Epithelial cell of proximal tubule (primary cell): ENCODE results near the gene ONECUT1. TPM values are rescaled to one million over a fixed set of nuclear protein-coding genes. Genes with fewer than 3 reads are reported as not detected.
A peak's percentile ranks its signal among the peaks of the same experiment; 100 is the strongest.

Source experiments
- DNase-seq: peaks from one replicate; pipeline ENCODE4 v3.0.0-alpha.2; 2011; ENCODE audit warnings: low read depth
- H3K4me3 ChIP-seq: 2 replicates; pipeline ENCODE4 v1.5.1; 2011; ENCODE audit warnings: low read depth, mild to moderate bottlenecking, low read length
- CTCF ChIP-seq: conservative IDR thresholded peaks from 2 replicates; pipeline ENCODE4 v1.5.1; 2012; ENCODE audit warnings: low read depth, mild to moderate bottlenecking, low read length
- total RNA-seq: library from RNA; depleted of rRNA; stranded (reverse); fragments of >200 nt; gene quantifications from 2 replicates; pipeline ENCODE4 v1.2.3, GENCODE V29; 2015

Gene ONECUT1
- total RNA-seq, 1 donor from 2014 or later, result not detected

GRCh38 chr15:52735231-52736089 is 54.7 kb downstream of the ONECUT1 start:
- DNase-seq, result peak; percentile 54
- no peak overlapping the region for H3K4me3 ChIP-seq
- TF ChIP-seq CTCF, result peak; percentile 74

- DNase-seq, result no peak
- no peak for TF ChIP-seq CTCF
- no peak overlapping the region for H3K4me3 ChIP-seq
Observed at GRCh38 chr15:52734329-52734728, 55.8 kb downstream of the ONECUT1 start.

- H3K4me3 ChIP-seq, result no peak overlapping the region
- no peak for TF ChIP-seq CTCF
- DNase-seq, result no peak
Observed at GRCh38 chr15:52733696-52734255, 56.4 kb downstream of the ONECUT1 start.

DNA sequence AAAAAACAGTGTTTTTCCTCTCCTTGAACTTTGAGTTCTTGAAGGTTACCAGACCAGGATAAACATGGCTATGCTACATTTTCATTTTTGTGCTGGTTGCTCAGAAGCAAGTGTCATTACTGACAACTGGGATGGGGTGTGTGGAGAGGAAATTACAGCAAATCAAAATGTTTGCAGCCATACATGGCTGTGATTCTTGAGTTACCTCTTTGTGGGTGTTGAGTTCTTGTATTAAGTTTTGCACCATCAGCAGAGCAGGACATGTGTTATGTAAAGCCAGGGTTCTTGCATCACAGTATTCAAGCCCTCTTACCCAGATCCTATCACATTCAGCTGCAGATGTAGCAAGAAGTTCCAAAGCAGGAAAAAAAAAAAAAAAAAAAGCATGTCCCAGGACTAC is 57.0 kb downstream of the ONECUT1 start:
- no peak overlapping the region for H3K4me3 ChIP-seq
- DNase-seq, result peak; percentile 51
- TF ChIP-seq CTCF, result no peak

- no peak overlapping the region for H3K4me3 ChIP-seq
- DNase-seq, result no peak
- no peak for TF ChIP-seq CTCF
Observed at GRCh38 chr15:52732551-52732950, 57.6 kb downstream of the ONECUT1 start.

- H3K4me3 ChIP-seq, result no peak overlapping the region
- TF ChIP-seq CTCF, result no peak
- DNase-seq, result no peak
Observed at GRCh38 chr15:52731732-52732470, 58.2 kb downstream of the ONECUT1 start.
